Retinal pigment epithelial cell (primary cell): ENCODE data around the gene RBM19.

Experiments used
- DNase-seq: peaks from one replicate; pipeline ENCODE4 v3.0.0-alpha.2; 2010; ENCODE audit warnings: low read depth
- H3K4me3 ChIP-seq: 2 replicates; pipeline ENCODE4 v1.5.1; 2011; ENCODE audit warnings: mild to moderate bottlenecking, low read length, control low read depth, moderate library complexity
- TF ChIP-seq, protein P1 (sequence below): conservative IDR thresholded peaks from 2 replicates; pipeline ENCODE4 v1.5.1; 2011; ENCODE audit warnings: low read depth, low read length, control low read depth, inconsistent platforms

Gene RBM19

DNA sequence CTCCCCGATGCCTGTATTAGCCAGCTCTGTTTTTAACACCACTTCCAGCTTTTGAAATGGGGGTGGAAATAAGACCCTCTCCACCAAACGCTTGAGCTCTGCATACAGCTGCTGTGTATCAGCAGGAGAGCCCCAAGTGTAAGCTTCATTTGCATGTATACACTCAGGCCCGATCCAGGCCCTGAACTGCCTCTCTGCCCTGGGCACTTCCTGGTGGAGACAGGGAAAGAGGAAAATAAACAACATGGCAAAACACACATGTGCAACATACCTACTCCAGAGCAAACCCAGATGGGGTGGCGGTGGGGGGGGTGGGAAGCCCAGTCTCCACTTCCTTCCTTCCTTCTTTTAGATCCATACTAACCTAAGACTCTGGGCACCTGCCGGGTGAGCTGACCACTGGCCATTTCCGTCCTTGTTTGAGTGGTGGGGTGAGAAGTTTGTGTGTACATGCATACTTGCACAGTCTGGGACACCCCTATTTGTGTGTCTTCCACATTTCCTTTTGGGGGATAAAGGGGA lies 55.3 kb downstream of the RBM19 start:
- H3K4me3 ChIP-seq: no peak overlapping the region
- DNase-seq: no peak
- TF ChIP-seq, protein P1, sequence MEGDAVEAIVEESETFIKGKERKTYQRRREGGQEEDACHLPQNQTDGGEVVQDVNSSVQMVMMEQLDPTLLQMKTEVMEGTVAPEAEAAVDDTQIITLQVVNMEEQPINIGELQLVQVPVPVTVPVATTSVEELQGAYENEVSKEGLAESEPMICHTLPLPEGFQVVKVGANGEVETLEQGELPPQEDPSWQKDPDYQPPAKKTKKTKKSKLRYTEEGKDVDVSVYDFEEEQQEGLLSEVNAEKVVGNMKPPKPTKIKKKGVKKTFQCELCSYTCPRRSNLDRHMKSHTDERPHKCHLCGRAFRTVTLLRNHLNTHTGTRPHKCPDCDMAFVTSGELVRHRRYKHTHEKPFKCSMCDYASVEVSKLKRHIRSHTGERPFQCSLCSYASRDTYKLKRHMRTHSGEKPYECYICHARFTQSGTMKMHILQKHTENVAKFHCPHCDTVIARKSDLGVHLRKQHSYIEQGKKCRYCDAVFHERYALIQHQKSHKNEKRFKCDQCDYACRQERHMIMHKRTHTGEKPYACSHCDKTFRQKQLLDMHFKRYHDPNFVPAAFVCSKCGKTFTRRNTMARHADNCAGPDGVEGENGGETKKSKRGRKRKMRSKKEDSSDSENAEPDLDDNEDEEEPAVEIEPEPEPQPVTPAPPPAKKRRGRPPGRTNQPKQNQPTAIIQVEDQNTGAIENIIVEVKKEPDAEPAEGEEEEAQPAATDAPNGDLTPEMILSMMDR: no peak

DNA sequence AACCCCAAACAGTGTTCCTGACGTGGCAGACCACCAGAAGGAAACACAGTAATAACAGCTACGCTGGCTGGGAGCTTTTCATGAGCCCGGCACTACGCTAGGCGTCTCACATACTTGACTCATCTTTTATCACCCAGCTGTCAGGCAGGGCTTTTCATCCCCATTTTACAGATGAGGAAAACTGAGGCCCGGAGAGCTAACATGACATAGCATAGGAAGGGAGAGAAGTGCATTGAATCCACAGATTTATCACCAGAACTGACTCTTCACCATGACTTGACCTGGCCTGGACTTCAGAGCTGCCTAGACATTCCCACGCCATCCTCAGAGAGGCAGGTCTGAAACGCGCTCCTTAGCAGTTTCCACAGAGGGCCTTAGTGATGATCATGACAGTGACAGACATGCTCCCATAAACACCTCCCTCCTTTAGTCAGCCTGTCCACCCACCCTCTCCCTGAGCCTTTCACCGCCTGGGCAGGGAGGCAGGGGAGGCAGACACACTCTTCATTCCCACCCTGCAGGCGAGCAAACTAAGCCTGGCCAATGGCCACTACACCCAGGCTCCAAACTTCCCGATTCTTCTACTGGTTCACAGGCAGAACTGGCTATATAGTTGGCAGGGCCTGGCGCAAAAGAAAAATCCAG lies 56.2 kb downstream of the RBM19 start:
- TF ChIP-seq, protein P1: no peak
- no peak for DNase-seq
- no peak overlapping the region for H3K4me3 ChIP-seq

DNA sequence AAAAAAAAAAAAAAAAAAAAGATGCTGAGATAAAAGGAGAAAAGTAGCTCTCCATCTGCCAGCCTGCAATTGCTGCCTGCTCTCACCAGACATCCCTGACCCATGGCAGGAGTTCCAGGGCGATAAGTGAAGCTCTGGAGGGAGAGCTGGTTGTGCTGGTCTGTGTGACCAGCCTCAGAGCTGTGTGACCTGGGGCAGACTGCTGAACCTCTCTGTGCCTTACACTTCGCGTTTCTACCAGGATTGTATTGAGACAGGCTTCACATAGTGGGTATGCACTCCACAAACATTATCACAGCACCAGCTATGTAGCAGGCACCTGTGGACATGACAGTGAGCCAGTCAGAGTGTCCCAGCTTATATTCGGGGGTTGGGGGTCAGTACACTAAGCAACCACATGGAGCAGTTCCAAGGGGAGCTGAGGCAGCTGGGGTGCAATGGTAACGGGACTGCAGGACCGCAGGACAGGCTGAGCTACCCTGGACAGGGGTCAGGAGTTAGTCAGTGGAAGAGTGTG lies 57.5 kb downstream of the RBM19 start:
- TF ChIP-seq, protein P1: no peak
- H3K4me3 ChIP-seq: no peak overlapping the region
- DNase-seq: no peak

DNA sequence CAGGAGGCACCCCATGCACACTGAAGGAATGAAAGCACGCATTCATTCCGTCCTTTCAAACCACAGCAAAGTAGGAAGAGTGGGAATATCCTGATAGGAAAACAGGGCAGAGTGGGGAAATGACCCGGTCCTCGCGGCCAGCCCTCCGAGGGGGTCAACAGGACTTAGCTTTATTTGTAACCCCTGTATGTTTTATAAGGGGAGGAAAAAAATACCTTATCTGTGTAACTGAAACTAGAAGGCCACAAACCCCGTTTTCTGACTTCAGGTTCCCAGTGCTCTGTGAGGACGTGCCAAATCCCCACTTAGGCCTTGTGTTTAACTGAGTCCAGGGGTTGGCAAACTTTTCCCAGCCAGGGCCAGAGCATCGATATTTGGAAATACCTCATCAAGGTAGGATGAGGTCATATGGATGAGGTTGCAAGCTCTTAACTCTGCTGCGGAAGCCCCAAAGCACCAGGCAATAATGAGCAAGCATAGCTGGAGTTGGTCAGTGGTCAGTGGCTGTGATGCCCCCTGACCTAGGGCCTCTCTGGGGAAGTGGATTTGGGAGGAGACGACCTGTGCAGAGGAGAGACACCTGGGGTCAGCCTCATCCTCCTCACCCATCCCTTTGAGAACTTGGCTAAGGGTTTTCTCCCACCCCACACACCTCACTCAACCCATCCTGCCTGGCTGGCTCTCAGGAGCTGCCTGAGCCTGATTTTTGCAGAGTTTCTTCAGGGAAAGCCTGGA lies 58.5 kb downstream of the RBM19 start:
- H3K4me3 ChIP-seq: no peak overlapping the region
- no peak for DNase-seq
- TF ChIP-seq, protein P1: no peak

DNA sequence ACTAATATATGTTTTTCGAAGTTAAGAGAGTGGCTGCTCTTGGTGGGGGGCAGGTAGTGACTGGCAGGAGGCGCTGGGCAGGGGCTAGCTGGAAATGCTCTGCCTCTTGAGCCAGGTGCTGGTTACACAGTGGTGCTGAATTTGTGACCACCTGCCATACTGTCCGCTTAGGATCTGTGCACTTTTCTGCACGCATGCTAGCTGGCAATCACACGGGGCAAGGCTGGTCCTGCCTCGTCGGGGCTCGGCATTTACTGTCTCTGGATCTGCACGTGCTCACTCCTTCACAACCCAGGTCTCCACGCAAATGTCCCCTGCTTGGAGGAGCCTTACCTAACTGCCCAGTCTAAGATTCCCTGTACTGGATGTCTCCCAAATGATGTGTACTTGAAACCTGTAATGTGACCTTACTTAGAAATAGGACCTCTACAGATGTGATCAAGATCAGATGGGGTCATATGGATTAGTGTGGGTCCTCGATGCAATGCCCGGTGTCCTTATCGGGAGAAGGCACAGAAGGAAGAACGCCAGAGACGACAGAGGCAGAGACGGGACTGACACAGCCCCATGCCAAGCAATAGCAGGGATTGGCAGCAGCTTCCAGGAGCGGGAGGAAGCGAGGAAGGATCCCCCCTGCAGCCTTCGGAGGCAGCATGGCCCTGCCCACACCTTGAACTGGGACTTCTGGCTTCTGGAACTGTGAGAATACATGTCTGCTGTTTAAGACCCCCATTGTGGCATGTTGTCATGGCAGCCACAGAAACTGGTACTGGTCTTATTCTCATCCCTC lies 59.5 kb downstream of the RBM19 start:
- DNase-seq: no peak
- no peak overlapping the region for H3K4me3 ChIP-seq
- TF ChIP-seq, protein P1: no peak

DNA sequence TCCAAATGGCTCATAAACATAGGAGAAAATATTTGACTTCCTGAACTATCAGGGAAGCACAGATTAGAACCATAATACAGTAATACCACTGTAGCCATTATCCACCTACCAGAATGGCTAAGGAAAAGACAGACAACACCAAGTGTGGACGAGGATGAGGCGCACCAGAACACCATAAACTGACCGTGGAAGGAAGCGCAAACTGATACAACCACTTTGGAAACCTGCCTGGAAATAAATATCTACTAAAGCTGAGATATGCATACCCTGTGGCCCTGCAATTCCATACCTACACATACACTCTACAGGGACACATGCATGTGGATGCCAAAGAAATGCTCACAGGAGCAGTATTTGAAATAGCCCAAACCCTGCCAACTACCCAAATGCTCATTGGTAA lies 60.3 kb downstream of the RBM19 start:
- TF ChIP-seq, protein P1: no peak
- H3K4me3 ChIP-seq: no peak overlapping the region
- DNase-seq: no peak
